H9 (cell line): ENCODE measurements around the gene SLC52A1. TPM values are rescaled to one million over a fixed set of nuclear protein-coding genes. Genes with fewer than 3 reads are reported as not detected.

Source experiments
- DNase-seq: peaks from one replicate; pipeline ENCODE4 v3.0.0-alpha.2; 2017
- H2AFZ ChIP-seq: one replicate; pipeline ENCODE4 v1.6.1; 2013; ENCODE audit warnings: mild to moderate bottlenecking, low read length, control low read depth, moderate library complexity
- H2AK5ac ChIP-seq: 2 replicates; pipeline ENCODE4 v1.6.1; 2013; ENCODE audit warnings: low read length, control low read depth, mixed read lengths; ENCODE audit not compliant: insufficient read length
- H2BK120ac ChIP-seq: one replicate; pipeline ENCODE4 v1.6.1; 2013; ENCODE audit warnings: low read depth, mild to moderate bottlenecking, low read length, control low read depth, inconsistent platforms; ENCODE audit not compliant: poor library complexity, severe bottlenecking
- H2BK12ac ChIP-seq: 2 replicates; pipeline ENCODE4 v1.6.1; 2013; ENCODE audit warnings: low read length, control low read depth, mixed read lengths, low read depth; ENCODE audit not compliant: insufficient read length
- H2BK15ac ChIP-seq: 2 replicates; pipeline ENCODE4 v1.6.1; 2013; ENCODE audit warnings: low read depth, low read length, control low read depth
- H2BK20ac ChIP-seq: one replicate; pipeline ENCODE4 v1.6.1; 2013; ENCODE audit warnings: low read depth, mild to moderate bottlenecking, low read length, control low read depth, inconsistent platforms; ENCODE audit not compliant: poor library complexity, severe bottlenecking
- H2BK5ac ChIP-seq: 2 replicates; pipeline ENCODE4 v1.6.1; 2013; ENCODE audit warnings: low read length, control low read depth, mixed read lengths; ENCODE audit not compliant: insufficient read length
- H3K14ac ChIP-seq: 2 replicates; pipeline ENCODE4 v1.6.1; 2013; ENCODE audit warnings: low read length, control low read depth; ENCODE audit not compliant: insufficient read depth
- H3K18ac ChIP-seq: 2 replicates; pipeline ENCODE4 v1.6.1; 2013; ENCODE audit warnings: low read depth, mild to moderate bottlenecking, mixed read lengths, low read length, control low read depth; ENCODE audit not compliant: insufficient read length
- H3K23ac ChIP-seq: 2 replicates; pipeline ENCODE4 v1.6.1; 2013; ENCODE audit warnings: low read length, control low read depth, mixed read lengths, low read depth; ENCODE audit not compliant: insufficient read length
- H3K23me2 ChIP-seq: 2 replicates; pipeline ENCODE4 v1.6.1; 2013; ENCODE audit warnings: low read depth, mild to moderate bottlenecking, mixed read lengths, low read length, control low read depth; ENCODE audit not compliant: insufficient read length, poor library complexity, severe bottlenecking
- H3K27ac ChIP-seq: 2 replicates; pipeline ENCODE4 v1.5.1; 2013; ENCODE audit warnings: low read length, control low read depth, mixed read lengths, low read depth; ENCODE audit not compliant: insufficient read length
- H3K27me3 ChIP-seq: 2 replicates; pipeline ENCODE4 v1.6.1; 2013; ENCODE audit warnings: low read length, control low read depth, inconsistent platforms; ENCODE audit not compliant: insufficient read depth
- H3K4ac ChIP-seq: 2 replicates; pipeline ENCODE4 v1.6.1; 2013; ENCODE audit warnings: low read depth, mild to moderate bottlenecking, control low read depth, inconsistent platforms, low read length, moderate library complexity
- H3K4me1 ChIP-seq: 2 replicates; pipeline ENCODE4 v1.6.1; 2013; ENCODE audit warnings: low read length, control low read depth, inconsistent platforms; ENCODE audit not compliant: insufficient read depth
- H3K4me2 ChIP-seq: 2 replicates; pipeline ENCODE4 v1.6.1; 2013; ENCODE audit warnings: low read length, control low read depth, mixed read lengths; ENCODE audit not compliant: insufficient read length, insufficient read depth
- H3K56ac ChIP-seq: 2 replicates; pipeline ENCODE4 v1.6.1; 2013; ENCODE audit warnings: low read depth, mild to moderate bottlenecking, mixed read lengths, low read length, control low read depth; ENCODE audit not compliant: insufficient read length
- H3K79me1 ChIP-seq: 2 replicates; pipeline ENCODE4 v1.6.1; 2013; ENCODE audit warnings: low read depth, mild to moderate bottlenecking, moderate library complexity, low read length, control low read depth, inconsistent platforms; ENCODE audit not compliant: insufficient read depth, poor library complexity, severe bottlenecking
- H3K79me2 ChIP-seq: 2 replicates; pipeline ENCODE4 v1.6.1; 2013; ENCODE audit warnings: low read length, control low read depth, inconsistent platforms; ENCODE audit not compliant: insufficient read depth
- H3K9ac ChIP-seq: 2 replicates; pipeline ENCODE4 v1.6.1; 2013; ENCODE audit warnings: low read length, control low read depth, mixed read lengths; ENCODE audit not compliant: insufficient read length; ENCODE audit errors: extremely low read depth
- H3K9me3 ChIP-seq: one replicate; pipeline ENCODE4 v1.6.1; 2013; ENCODE audit warnings: low read depth, low read length, inconsistent platforms; ENCODE audit not compliant: control insufficient read depth
- H3T11ph ChIP-seq: one replicate; pipeline ENCODE4 v1.6.1; 2013; ENCODE audit warnings: mild to moderate bottlenecking, low read length, control low read depth, inconsistent platforms
- H4K20me1 ChIP-seq: one replicate; pipeline ENCODE4 v1.6.1; 2013; ENCODE audit not compliant: control insufficient read depth, insufficient read length, insufficient read depth
- H4K5ac ChIP-seq: 2 replicates; pipeline ENCODE4 v1.6.1; 2013; ENCODE audit warnings: low read depth, mild to moderate bottlenecking, mixed read lengths, low read length, control low read depth; ENCODE audit not compliant: insufficient read length
- H4K8ac ChIP-seq: replicated peaks from 2 replicates; pipeline ENCODE4 v1.6.1; 2013; ENCODE audit warnings: low read length, control low read depth, mixed read lengths, low read depth; ENCODE audit not compliant: insufficient read length
- H4K91ac ChIP-seq: 2 replicates; pipeline ENCODE4 v1.6.1; 2013; ENCODE audit warnings: low read depth, mild to moderate bottlenecking, moderate library complexity, mixed read lengths, low read length, control low read depth; ENCODE audit not compliant: insufficient read length
- H3K27ac Mint-ChIP-seq, 3 experiments: 2 replicates in 2 of 3; 3 replicates in 1 of 3; pipeline ENCODE4 v1.8.0; 2020 to 2021; ENCODE audit warnings: mixed read lengths in 3 of 3, mild to moderate bottlenecking in 1 of 3, moderate library complexity in 1 of 3
- H3K27me3 Mint-ChIP-seq: 2 replicates; pipeline ENCODE4 v1.8.0; 2021; ENCODE audit warnings: low read depth, mild to moderate bottlenecking, moderate library complexity, mixed read lengths
- H3K36me3 Mint-ChIP-seq, 3 experiments: 2 replicates in 2 of 3; 3 replicates in 1 of 3; pipeline ENCODE4 v1.8.0; 2020 to 2021; ENCODE audit warnings: low read depth in 3 of 3, mixed read lengths in 3 of 3; ENCODE audit not compliant: insufficient read depth in 1 of 3
- H3K4me1 Mint-ChIP-seq, 2 experiments: 2 replicates each; pipeline ENCODE4 v1.8.0; 2020; ENCODE audit warnings: mixed read lengths in 2 of 2
- H3K4me3 Mint-ChIP-seq, 2 experiments: 2 replicates in 1 of 2; 3 replicates in 1 of 2; pipeline ENCODE4 v1.8.0; 2020 to 2021; ENCODE audit warnings: mild to moderate bottlenecking in 2 of 2, mixed read lengths in 2 of 2, moderate library complexity in 1 of 2
- H3K9me3 Mint-ChIP-seq, 2 experiments: 2 replicates in 1 of 2; 3 replicates in 1 of 2; pipeline ENCODE4 v1.8.0; 2020; ENCODE audit warnings: mild to moderate bottlenecking in 2 of 2, mixed read lengths in 2 of 2, moderate library complexity in 1 of 2
- CTCF ChIP-seq: fragments of 200-600 bp; sonication (generic); conservative IDR thresholded peaks from 3 replicates; pipeline ENCODE4 v1.8.0; 2021; ENCODE audit warnings: antibody characterized with exemption, mild to moderate bottlenecking
- WGBS: extraction: QIAGEN DNeasy Blood & Tissue Kit; methylation state at CpG from one replicate; pipeline ENCODE4 v1.1.7; 2013; ENCODE audit warnings: missing lambda C conversion rate, low lambda C conversion rate, mixed read lengths; ENCODE audit not compliant: insufficient read length; ENCODE audit errors: extremely low coverage; 5-methylcytosine and 5-hydroxymethylcytosine counted together
- total RNA-seq: library from RNA; stranded (reverse); gene quantifications from 2 replicates; pipeline ENCODE4 v1.2.1, GENCODE V29; 2021

The SLC52A1 gene
- total RNA-seq, 1 experiment from 2014 or later, result 0.17 TPM

GRCh38 chr17:5034063-5034462 lies 1.2 kb downstream of the SLC52A1 start:
- peak; percentile 28 for DNase-seq
- Histone ChIP-seq H3K9me3 (no peaks in the 10 kb centered on the region), H3T11ph (no peak overlapping the region), H3K27me3 (peaks cover 2% of the 10 kb centered on the region; the same call in 1 of the 2 replicates), H2BK5ac (no peak overlapping the region), H3K79me2 (no peaks in the 10 kb centered on the region), H2BK15ac (no peak overlapping the region), H3K79me1 (no peaks in the 10 kb centered on the region), H3K9ac (no peak overlapping the region), H2AFZ (no peak overlapping the region), H2BK120ac (no peak overlapping the region), H3K23ac (no peak overlapping the region), H4K20me1 (no peaks in the 10 kb centered on the region), H3K23me2 (no peaks in the 10 kb centered on the region), H3K14ac (no peak overlapping the region), H4K5ac (no peak overlapping the region), H4K8ac (no peak overlapping the region), H2AK5ac (no peak overlapping the region), H4K91ac (no peak overlapping the region), H3K18ac (no peak overlapping the region), H3K27ac (no peak overlapping the region), H2BK12ac (no peak overlapping the region), H3K4me1 (no peaks in the 10 kb centered on the region), H2BK20ac (no peak overlapping the region), H3K4ac (no peak overlapping the region), H3K4me2 (no peak overlapping the region), H3K56ac (no peak overlapping the region)
- H3K9me3 Mint-ChIP-seq, result no peaks in the 10 kb centered on the region
- peaks cover 0 to 3% of the 10 kb centered on the region in 2 experiments; a peak in 1 of 4 replicates for H3K4me1 Mint-ChIP-seq
- no peak overlapping the region for H3K27ac Mint-ChIP-seq
- TF ChIP-seq CTCF, result no peak
- H3K4me3 Mint-ChIP-seq, result no peak overlapping the region
- no peaks in the 10 kb centered on the region for H3K36me3 Mint-ChIP-seq
- WGBS, result no CpG with 5 or more reads among the region's 5 CpGs
- H3K27me3 Mint-ChIP-seq, result peaks cover 52% of the 10 kb centered on the region
